Vagina (tissue), 2 donors: Measurements from ENCODE around the gene BMF. TPM values are rescaled to one million over a fixed set of nuclear protein-coding genes. Genes with fewer than 3 reads are reported as not detected.

Experiments
- DNase-seq, 2 donors: peaks; one replicate each; pipeline ENCODE4 v3.0.0-alpha.2; 2017; ENCODE audit errors: extremely low spot score in 2 of 2
- H3K27ac ChIP-seq: fragments of 200-600 bp; sonication (generic); one replicate; pipeline ENCODE4 v1.5.1; 2019
- H3K27me3 ChIP-seq: fragments of 200-600 bp; sonication (generic); one replicate; pipeline ENCODE4 v1.5.1; 2019
- H3K36me3 ChIP-seq, 2 donors: fragments of 200-600 bp; sonication (generic); one replicate each; pipeline ENCODE4 v1.5.1; 2017 to 2019
- H3K4me1 ChIP-seq: fragments of 200-600 bp; sonication (generic); one replicate; pipeline ENCODE4 v1.5.1; 2019
- H3K4me3 ChIP-seq, 2 donors: fragments of 200-600 bp; sonication (generic); 1 replicate in 1 of 2; 2 replicates in 1 of 2; pipeline ENCODE4 v1.5.1; 2016 to 2019
- H3K9me3 ChIP-seq: fragments of 200-600 bp; sonication (generic); one replicate; pipeline ENCODE4 v1.5.1; 2019
- CTCF ChIP-seq, 3 experiments: fragments of 450-650 bp in 2 of 3; fragments of 200-600 bp in 1 of 3; sonication (generic) in 1 of 3; IDR thresholded peaks; one replicate each; pipeline ENCODE4 v1.5.1; 2017 to 2019; ENCODE audit warnings: antibody characterized with exemption in 3 of 3, mild to moderate bottlenecking in 2 of 3, moderate library complexity in 2 of 3
- POLR2A ChIP-seq, 2 donors: fragments of 450-650 bp; IDR thresholded peaks; one replicate each; pipeline ENCODE4 v1.6.1; 2017; ENCODE audit warnings: antibody characterized with exemption in 2 of 2, mild to moderate bottlenecking in 2 of 2, moderate library complexity in 2 of 2
- POLR2AphosphoS5 ChIP-seq, 2 donors: sonication (generic); formaldehyde crosslinking; IDR thresholded peaks; one replicate each; pipeline ENCODE4 v1.9.0; 2017; ENCODE audit warnings: antibody characterized with exemption in 2 of 2, mild to moderate bottlenecking in 2 of 2, low read depth in 1 of 2; ENCODE audit not compliant: insufficient read depth in 1 of 2
- intact Hi-C: fragments of 100-400 bp; cut with DNase I; formaldehyde crosslinking; loops from one replicate; pipeline ENCODE4 v1.15.1; 2023
- total RNA-seq: library from RNA; depleted of rRNA; stranded (reverse); fragments of >200 nt; gene quantifications from one replicate; pipeline ENCODE4 v1.2.3, GENCODE V29; 2016

The BMF gene
- total RNA-seq, 1 donor from 2014 or later = 2.9 TPM

GRCh38 chr15:40106203-40107161, 2.2 kb downstream of the BMF start:
- intact Hi-C loops = no loop called here
- Histone ChIP-seq H3K4me1 (peaks cover 78% of the 10 kb centered on the region), H3K27ac (peak overlapping the region; percentile 96), H3K27me3 (no peaks in the 10 kb centered on the region), H3K36me3 (no peaks in the 10 kb centered on the region), H3K4me3 (peak overlapping the region in 1 of 2 donors; percentile 92), H3K9me3 (no peaks in the 10 kb centered on the region)
- peak; percentile 85 to 95 for DNase-seq
- TF ChIP-seq POLR2AphosphoS5 (IDR thresholded peaks at IDR 0.05; ENCODE audit: insufficient read depth in 1 of 2, low read depth in 1 of 2) (peak; percentile 49 to 79), CTCF (IDR thresholded peaks at IDR 0.05) (no peak), POLR2A (IDR thresholded peaks at IDR 0.05) (peak in 1 of 2 donors; percentile 29)

GRCh38 chr15:40105517-40106202, 3.0 kb downstream of the BMF start:
- H3K4me1 ChIP-seq = peaks cover 86% of the 10 kb centered on the region
- no peaks in the 10 kb centered on the region for H3K36me3 ChIP-seq
- H3K9me3 ChIP-seq = no peaks in the 10 kb centered on the region
- no peaks in the 10 kb centered on the region for H3K27me3 ChIP-seq
- TF ChIP-seq CTCF (IDR thresholded peaks at IDR 0.05) (no peak), POLR2AphosphoS5 (IDR thresholded peaks at IDR 0.05; ENCODE audit: insufficient read depth in 1 of 2, low read depth in 1 of 2) (no peak), POLR2A (IDR thresholded peaks at IDR 0.05) (no peak)
- intact Hi-C loops = no loop called here
- DNase-seq = no peak
- no peak overlapping the region for H3K4me3 ChIP-seq
- peak overlapping the region; percentile 96 for H3K27ac ChIP-seq

- Histone ChIP-seq H3K4me3 (no peak overlapping the region), H3K27ac (peak overlapping the region; percentile 96)
- intact Hi-C loops = no loop called here
Observed at GRCh38 chr15:40104865-40105516, 3.7 kb downstream of the BMF start.

GRCh38 chr15:40104296-40104864, 4.3 kb downstream of the BMF start:
- DNase-seq = no peak
- Histone ChIP-seq H3K36me3 (no peaks in the 10 kb centered on the region), H3K9me3 (no peaks in the 10 kb centered on the region), H3K4me1 (peaks cover 93% of the 10 kb centered on the region), H3K27me3 (no peaks in the 10 kb centered on the region), H3K27ac (peak overlapping the region; percentile 96), H3K4me3 (no peak overlapping the region)
- intact Hi-C loops = no loop called here
- no peak for TF ChIP-seq CTCF (IDR thresholded peaks at IDR 0.05)
- TF ChIP-seq POLR2AphosphoS5 (IDR thresholded peaks at IDR 0.05; ENCODE audit: insufficient read depth in 1 of 2, low read depth in 1 of 2) = no peak
- TF ChIP-seq POLR2A (IDR thresholded peaks at IDR 0.05) = no peak

More at GRCh38 chr15:40104865-40105516, 3.7 kb downstream of the BMF start:
- no peaks in the 10 kb centered on the region for H3K27me3 ChIP-seq
- H3K36me3 ChIP-seq = no peaks in the 10 kb centered on the region
- no peaks in the 10 kb centered on the region for H3K9me3 ChIP-seq
- peaks cover 93% of the 10 kb centered on the region for H3K4me1 ChIP-seq
- peak in 1 of 2 donors; percentile 95 for DNase-seq
- peak; percentile 43 to 93 (median 81) for TF ChIP-seq CTCF (IDR thresholded peaks at IDR 0.05)
- TF ChIP-seq POLR2A (IDR thresholded peaks at IDR 0.05) = no peak
- TF ChIP-seq POLR2AphosphoS5 (IDR thresholded peaks at IDR 0.05; ENCODE audit: insufficient read depth in 1 of 2, low read depth in 1 of 2) = peak; percentile 32 to 62
